Measurements from ENCODE around the gene PAMR1.

PAMR1 gene

GRCh38 chr11:35419830-35420333 is 105.5 kb downstream of the PAMR1 start:
- peak; percentile 14 for DNase-seq (ENCODE audit: extremely low spot score)
- POLR2A ChIA-PET = interaction anchor here (1.0 kb wide), 1 partner anchor 504 kb away, joined by 3 read pairs; the partner anchor contains the start of genes APIP and PDHX
- CTCF ChIA-PET = interaction anchor here (0.6 kb wide), 2 partner anchors 144 to 862 kb away, joined by 3 to 5 read pairs; no protein-coding TSS in a partner anchor
- no peak for TF ChIP-seq NFRKB (IDR thresholded peaks at IDR 0.05)
- no peak for TF ChIP-seq LEF1 (IDR thresholded peaks at IDR 0.05; ENCODE audit: borderline replicate concordance)
- TF ChIP-seq ARNT (IDR thresholded peaks at IDR 0.05) = no peak
- TF ChIP-seq L3MBTL2 (conservative IDR thresholded peaks at IDR 0.05) = no peak
- TF ChIP-seq CTBP1 (IDR thresholded peaks at IDR 0.05; ENCODE audit: borderline replicate concordance) = no peak
- TF ChIP-seq TARDBP (IDR thresholded peaks at IDR 0.05) = no peak
- TF ChIP-seq PKNOX1 (IDR thresholded peaks at IDR 0.05) = no peak
- no peak for TF ChIP-seq SP1 (IDR thresholded peaks at IDR 0.05)
- TF ChIP-seq SUZ12 (IDR thresholded peaks at IDR 0.05) = no peak
- TF ChIP-seq HDGF (IDR thresholded peaks at IDR 0.05; ENCODE audit: borderline replicate concordance) = no peak
- no peak for TF ChIP-seq ELF4 (IDR thresholded peaks at IDR 0.05)
- no peak for TF ChIP-seq FOXK2 (IDR thresholded peaks at IDR 0.05)
- TF ChIP-seq ZNF384 (IDR thresholded peaks at IDR 0.05) = no peak
- no peak for TF ChIP-seq FOXA1 (IDR thresholded peaks at IDR 0.05)
- no peak for TF ChIP-seq BHLHE40 (IDR thresholded peaks at IDR 0.05; ENCODE audit: borderline replicate concordance)
- no peak for TF ChIP-seq FOXM1 (IDR thresholded peaks at IDR 0.05; ENCODE audit: borderline replicate concordance)

- DNase-seq (ENCODE audit: extremely low spot score) = peak; percentile 42
- ChIA-PET POLR2A (interaction anchor here (1.0 kb wide), 1 partner anchor 503 kb away, joined by 3 read pairs; the partner anchor contains the start of genes APIP and PDHX), CTCF (interaction anchor here (0.6 kb wide), 2 partner anchors 143 to 862 kb away, joined by 3 to 5 read pairs; no protein-coding TSS in a partner anchor)
- TF ChIP-seq PKNOX1 (IDR thresholded peaks at IDR 0.05) (no peak), ZNF384 (IDR thresholded peaks at IDR 0.05) (no peak), L3MBTL2 (conservative IDR thresholded peaks at IDR 0.05) (no peak), HDGF (IDR thresholded peaks at IDR 0.05; ENCODE audit: borderline replicate concordance) (no peak), SUZ12 (IDR thresholded peaks at IDR 0.05) (no peak), BHLHE40 (IDR thresholded peaks at IDR 0.05; ENCODE audit: borderline replicate concordance) (no peak), TARDBP (IDR thresholded peaks at IDR 0.05) (no peak), LEF1 (IDR thresholded peaks at IDR 0.05; ENCODE audit: borderline replicate concordance) (no peak), FOXM1 (IDR thresholded peaks at IDR 0.05; ENCODE audit: borderline replicate concordance) (no peak), SP1 (IDR thresholded peaks at IDR 0.05) (no peak), ARNT (IDR thresholded peaks at IDR 0.05) (no peak), NFRKB (IDR thresholded peaks at IDR 0.05) (no peak), FOXK2 (IDR thresholded peaks at IDR 0.05) (no peak), FOXA1 (IDR thresholded peaks at IDR 0.05) (no peak), ELF4 (IDR thresholded peaks at IDR 0.05) (no peak), CTBP1 (IDR thresholded peaks at IDR 0.05; ENCODE audit: borderline replicate concordance) (no peak)
Observed at GRCh38 chr11:35419184-35419829, 106.1 kb downstream of the PAMR1 start, which contains the start of gene SLC1A2. SLC1A2 (minus strand) TSS chr11:35419558; CDS start chr11:35418966, 592 bp downstream.

- DNase-seq (ENCODE audit: extremely low spot score) = peak; percentile 39
Observed at GRCh38 chr11:35418282-35419183, 106.9 kb downstream of the PAMR1 start.

GRCh38 chr11:35415487-35415886 is 109.9 kb downstream of the PAMR1 start:
- ChIA-PET CTCF (no interaction called here), POLR2A (no interaction called here)
- TF ChIP-seq SP1 (IDR thresholded peaks at IDR 0.05) = no peak
- TF ChIP-seq FOXK2 (IDR thresholded peaks at IDR 0.05) = no peak
- no peak for TF ChIP-seq FOXM1 (IDR thresholded peaks at IDR 0.05; ENCODE audit: borderline replicate concordance)
- TF ChIP-seq CTBP1 (IDR thresholded peaks at IDR 0.05; ENCODE audit: borderline replicate concordance) = no peak
- TF ChIP-seq PKNOX1 (IDR thresholded peaks at IDR 0.05) = no peak
- TF ChIP-seq ARNT (IDR thresholded peaks at IDR 0.05) = no peak
- no peak for TF ChIP-seq L3MBTL2 (conservative IDR thresholded peaks at IDR 0.05)
- TF ChIP-seq FOXA1 (IDR thresholded peaks at IDR 0.05) = no peak
- no peak for TF ChIP-seq HDGF (IDR thresholded peaks at IDR 0.05; ENCODE audit: borderline replicate concordance)
- TF ChIP-seq TARDBP (IDR thresholded peaks at IDR 0.05) = no peak
- no peak for TF ChIP-seq SUZ12 (IDR thresholded peaks at IDR 0.05)
- no peak for TF ChIP-seq LEF1 (IDR thresholded peaks at IDR 0.05; ENCODE audit: borderline replicate concordance)
- TF ChIP-seq BHLHE40 (IDR thresholded peaks at IDR 0.05; ENCODE audit: borderline replicate concordance) = no peak
- no peak for TF ChIP-seq NFRKB (IDR thresholded peaks at IDR 0.05)
- no peak for TF ChIP-seq ZNF384 (IDR thresholded peaks at IDR 0.05)
- no peak for TF ChIP-seq ELF4 (IDR thresholded peaks at IDR 0.05)
- no peak for DNase-seq (ENCODE audit: extremely low spot score)

More at GRCh38 chr11:35418282-35419183, 106.9 kb downstream of the PAMR1 start:
- POLR2A ChIA-PET = interaction anchor here (1.0 kb wide), 1 partner anchor 503 kb away, joined by 3 read pairs; the partner anchor contains the start of genes APIP and PDHX
- CTCF ChIA-PET = interaction anchor here (0.7 kb wide), 1 partner anchor 841 kb away, joined by 3 read pairs; no protein-coding TSS in a partner anchor
- TF ChIP-seq SUZ12 (IDR thresholded peaks at IDR 0.05) = peak; percentile 57; the same call in 1 of the 2 replicates
- TF ChIP-seq FOXA1 (IDR thresholded peaks at IDR 0.05) = no peak

GRCh38 chr11:35414776-35415175 is 110.6 kb downstream of the PAMR1 start:
- ChIA-PET POLR2A (no interaction called here), CTCF (no interaction called here)
- TF ChIP-seq CTBP1 (IDR thresholded peaks at IDR 0.05; ENCODE audit: borderline replicate concordance) (no peak), FOXM1 (IDR thresholded peaks at IDR 0.05; ENCODE audit: borderline replicate concordance) (no peak), HDGF (IDR thresholded peaks at IDR 0.05; ENCODE audit: borderline replicate concordance) (no peak), FOXA1 (IDR thresholded peaks at IDR 0.05) (no peak), ELF4 (IDR thresholded peaks at IDR 0.05) (no peak), LEF1 (IDR thresholded peaks at IDR 0.05; ENCODE audit: borderline replicate concordance) (no peak), SP1 (IDR thresholded peaks at IDR 0.05) (no peak), BHLHE40 (IDR thresholded peaks at IDR 0.05; ENCODE audit: borderline replicate concordance) (no peak), FOXK2 (IDR thresholded peaks at IDR 0.05) (no peak), ARNT (IDR thresholded peaks at IDR 0.05) (no peak), TARDBP (IDR thresholded peaks at IDR 0.05) (no peak), SUZ12 (IDR thresholded peaks at IDR 0.05) (no peak), PKNOX1 (IDR thresholded peaks at IDR 0.05) (no peak), ZNF384 (IDR thresholded peaks at IDR 0.05) (no peak)
- DNase-seq (ENCODE audit: extremely low spot score) = no peak

Data from HEK293T (cell line).